SK-N-SH treated with all-trans-retinoic acid at 6 μM for 48 hours (cell line): ENCODE data around the gene CERS4.

Source experiments
- CREB5 ChIP-seq: fragments of 250-450 bp; sonication (Bioruptor Pico); IDR thresholded peaks from 2 replicates; pipeline ENCODE4 v1.5.1; 2020; ENCODE audit warnings: low read depth, mild to moderate bottlenecking, moderate library complexity
- ESRRG ChIP-seq: fragments of 250-450 bp; sonication (Bioruptor Pico); IDR thresholded peaks from 2 replicates; pipeline ENCODE4 v1.6.1; 2021; ENCODE audit warnings: mild to moderate bottlenecking
- OSR1 ChIP-seq: fragments of 250-450 bp; sonication (Bioruptor Pico); IDR thresholded peaks from 2 replicates; pipeline ENCODE4 v1.8.0; 2022; ENCODE audit warnings: moderate library complexity, mild to moderate bottlenecking, inconsistent platforms
- PATZ1 ChIP-seq: fragments of 250-450 bp; sonication (Bioruptor Pico); IDR thresholded peaks from 2 replicates; pipeline ENCODE4 v1.8.0; 2020; ENCODE audit warnings: mild to moderate bottlenecking, moderate library complexity, borderline replicate concordance
- RARB ChIP-seq: fragments of 250-450 bp; sonication (Bioruptor Pico); IDR thresholded peaks from 2 replicates; pipeline ENCODE4 v1.8.0; 2021; ENCODE audit warnings: mild to moderate bottlenecking, moderate library complexity
- TSHZ2 ChIP-seq: fragments of 250-450 bp; sonication (Bioruptor Pico); IDR thresholded peaks from 2 replicates; pipeline ENCODE4 v1.5.0; 2020; ENCODE audit warnings: mild to moderate bottlenecking, moderate library complexity
- ZNF8 ChIP-seq: fragments of 450-650 bp; formaldehyde crosslinking; IDR thresholded peaks from 2 replicates; pipeline ENCODE4 v1.5.0; 2020; ENCODE audit warnings: mild to moderate bottlenecking, moderate library complexity

GRCh38 chr19:8307400-8307964, 98.3 kb downstream of the CERS4 start:
- TF ChIP-seq PATZ1 (CRISPR knock-in tag) (no peak), ESRRG (CRISPR knock-in tag) (no peak), OSR1 (CRISPR knock-in tag) (no peak), TSHZ2 (no peak), RARB (CRISPR knock-in tag) (no peak), CREB5 (CRISPR knock-in tag) (no peak), ZNF8 (CRISPR knock-in tag) (no peak)
